ENCODE results near the gene NXPE3. TPM values are rescaled to one million over a fixed set of nuclear protein-coding genes. Genes with fewer than 3 reads are reported as not detected.

NXPE3 gene
- total and polyA plus RNA-seq, 10 of the 15 experiments (the other 5 are each of a cell fraction or from before 2014, with no cell fraction given), result 2.0 to 8.7 (median 5.2) TPM

DNA sequence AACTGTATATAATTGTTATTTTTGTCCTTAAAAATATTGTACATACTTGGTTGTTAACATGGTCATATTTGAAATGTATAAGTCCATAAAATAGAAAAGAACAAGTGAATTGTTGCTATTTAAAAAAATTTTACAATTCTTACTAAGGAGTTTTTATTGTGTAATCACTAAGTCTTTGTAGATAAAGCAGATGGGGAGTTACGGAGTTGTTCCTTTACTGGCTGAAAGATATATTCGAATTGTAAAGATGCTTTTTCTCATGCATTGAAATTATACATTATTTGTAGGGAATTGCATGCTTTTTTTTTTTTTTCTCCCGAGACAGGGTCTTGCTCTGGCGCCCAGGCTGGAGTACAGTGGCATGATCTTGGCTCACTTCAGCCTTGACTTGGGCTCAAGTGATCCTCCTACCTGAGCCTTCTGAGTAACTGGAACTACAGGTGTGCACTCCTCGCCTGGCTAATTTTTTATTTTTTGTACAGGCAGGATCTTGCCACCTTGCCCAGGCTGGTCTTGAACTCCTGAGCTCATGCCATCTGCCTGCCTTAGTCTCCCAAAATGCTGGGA is 81.0 kb downstream of the NXPE3 start:
- Histone ChIP-seq H4K20me1 (ENCODE audit: control insufficient read depth, insufficient read depth) (no peaks in the 10 kb centered on the region), H3K36me3 (ENCODE audit: control insufficient read depth in 2 of 2, insufficient read depth in 2 of 2, low read length in 1 of 2) (peaks cover 13 to 39% of the 10 kb centered on the region in 2 experiments), H3K79me2 (ENCODE audit: control insufficient read depth, insufficient read depth, low read length) (peaks cover 8% of the 10 kb centered on the region), H3K4me3 (no peak overlapping the region), H3K9ac (ENCODE audit: control insufficient read depth, insufficient read depth, low read length) (no peak overlapping the region), H3K4me1 (ENCODE audit: control insufficient read depth, insufficient read depth, low read length) (peaks cover 9% of the 10 kb centered on the region), H2AFZ (ENCODE audit: control insufficient read depth, low read depth, low read length) (no peak overlapping the region), H3K9me3 (replicated peaks; ENCODE audit: control insufficient read depth, insufficient read depth, low read length) (no peaks in the 10 kb centered on the region; the same call in 2 of the 3 replicates), H3K27ac (ENCODE audit: control insufficient read depth, insufficient read depth) (no peak overlapping the region), H3K4me2 (ENCODE audit: control insufficient read depth, insufficient read depth) (no peak overlapping the region), H3K27me3 (replicated peaks in 1 of 2; ENCODE audit: control insufficient read depth in 2 of 2, insufficient read depth in 2 of 2, low read length in 1 of 2) (no peaks in the 10 kb centered on the region)
- CTCF ChIA-PET, result interaction anchor here (1.7 to 2.2 kb wide), 2 partner anchors 46 to 365 kb away, joined by 5 to 7 read pairs; no protein-coding TSS in a partner anchor
- in situ Hi-C loops (cut with MboI) (no loop called here), intact Hi-C loops (cut with micrococcal nuclease; ENCODE audit: unreplicated experiment) (no loop called here)
- no TSS peak for BruUV-seq (replicated peaks)
- TF ChIP-seq SUPT20H (IDR thresholded peaks at IDR 0.05; ENCODE audit: borderline replicate concordance, control insufficient read depth, low read depth, low read length) (no peak), SREBF1 (IDR thresholded peaks at IDR 0.05; ENCODE audit: low read length) (no peak), POLR2AphosphoS5 (IDR thresholded peaks at IDR 0.05; ENCODE audit: low read length) (peak; percentile 72)
- WGBS (ENCODE audit: insufficient coverage, insufficient replicate concordance, low lambda C conversion rate, missing lambda C conversion rate), result 96% methylated on average over 5 of the region's 5 CpGs
- no peak for FAIRE-seq
- SMC1A ChIA-PET (ENCODE audit: uncharacterized antibody, unreplicated experiment), result interaction anchor here (0.6 to 10.9 kb wide), 9 partner anchors 11 to 366 kb away, joined by 3 to 72 read pairs (median 3); partner anchors contain the start of gene NFKBIZ
- ATAC-seq, result no peak
- RAD21 ChIA-PET (ENCODE audit: unreplicated experiment), result interaction anchor here (0.9 to 2.1 kb wide), 4 partner anchors 8 to 365 kb away, joined by 3 to 12 read pairs (median 4); no protein-coding TSS in a partner anchor
- POLR2A ChIA-PET, result no interaction called here
- no peak for DNase-seq (ENCODE audit: low read depth, low spot score)

DNA sequence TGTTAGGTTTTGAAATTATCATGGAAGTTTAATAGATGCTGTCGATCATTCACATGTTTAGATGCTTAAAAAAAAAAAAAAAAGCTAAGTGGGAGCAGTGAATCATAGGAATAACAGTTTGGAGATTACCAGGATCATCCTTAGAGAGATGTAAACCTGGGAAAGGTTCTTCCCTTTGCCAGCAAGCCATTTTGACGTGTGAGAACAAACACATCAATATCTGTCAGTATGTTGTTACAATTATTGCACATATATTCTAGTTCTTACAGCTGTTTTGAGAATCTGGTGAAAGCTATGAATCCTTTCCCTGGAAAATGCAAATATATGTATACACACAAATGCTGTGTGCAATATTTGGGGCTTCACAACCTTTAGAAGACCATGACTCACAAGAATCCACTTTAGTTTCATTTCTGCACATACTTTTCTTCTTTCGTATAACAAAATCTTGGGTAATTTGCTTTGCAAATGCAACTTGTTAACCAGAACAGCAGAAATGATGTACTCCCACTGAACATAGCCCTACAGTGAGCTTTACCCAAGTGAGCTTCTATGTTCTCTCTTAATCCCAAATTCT is 82.3 kb downstream of the NXPE3 start:
- no peak overlapping the region for H3K27ac ChIP-seq (ENCODE audit: control insufficient read depth, insufficient read depth)
- intact Hi-C loops (cut with micrococcal nuclease; ENCODE audit: unreplicated experiment), result no loop called here
- H3K4me3 ChIP-seq, result no peak overlapping the region
- WGBS (ENCODE audit: insufficient coverage, insufficient replicate concordance, low lambda C conversion rate, missing lambda C conversion rate), result 22% methylated on average over 3 of the region's 3 CpGs
- no peak overlapping the region for H3K4me2 ChIP-seq (ENCODE audit: control insufficient read depth, insufficient read depth)
- no peaks in the 10 kb centered on the region for H4K20me1 ChIP-seq (ENCODE audit: control insufficient read depth, insufficient read depth)
- DNase-seq (ENCODE audit: low read depth, low spot score) (no peak), FAIRE-seq (no peak), ATAC-seq (peak; percentile 32)
- no peaks in the 10 kb centered on the region; the same call in 2 of the 3 replicates for H3K9me3 ChIP-seq (replicated peaks; ENCODE audit: control insufficient read depth, insufficient read depth, low read length)
- H2AFZ ChIP-seq (ENCODE audit: control insufficient read depth, low read depth, low read length), result no peak overlapping the region
- peaks cover 11 to 33% of the 10 kb centered on the region in 2 experiments for H3K36me3 ChIP-seq (ENCODE audit: control insufficient read depth in 2 of 2, insufficient read depth in 2 of 2, low read length in 1 of 2)
- POLR2A ChIA-PET, result interaction anchor here (1.0 kb wide), 1 partner anchor 12 kb away, joined by 5 read pairs; the partner anchor contains the start of gene NFKBIZ
- CTCF ChIA-PET, result interaction anchor here (0.7 to 2.2 kb wide), 3 partner anchors 35 to 364 kb away, joined by 4 to 7 read pairs (median 5); no protein-coding TSS in a partner anchor
- H3K27me3 ChIP-seq (replicated peaks in 1 of 2; ENCODE audit: control insufficient read depth in 2 of 2, insufficient read depth in 2 of 2, low read length in 1 of 2), result no peaks in the 10 kb centered on the region
- in situ Hi-C loops (cut with MboI), result no loop called here
- RAD21 ChIA-PET (ENCODE audit: unreplicated experiment), result interaction anchor here (0.6 to 2.1 kb wide), 7 partner anchors 9 to 115 kb away, joined by 3 to 12 read pairs (median 5); no protein-coding TSS in a partner anchor
- no peak overlapping the region for H3K9ac ChIP-seq (ENCODE audit: control insufficient read depth, insufficient read depth, low read length)
- SMC1A ChIA-PET (ENCODE audit: uncharacterized antibody, unreplicated experiment), result interaction anchor here (0.8 to 10.9 kb wide), 9 partner anchors 9 to 364 kb away, joined by 3 to 72 read pairs (median 5); no protein-coding TSS in a partner anchor
- no TSS peak for BruUV-seq (replicated peaks)
- H3K79me2 ChIP-seq (ENCODE audit: control insufficient read depth, insufficient read depth, low read length), result peaks cover 7% of the 10 kb centered on the region
- H3K4me1 ChIP-seq (ENCODE audit: control insufficient read depth, insufficient read depth, low read length), result peaks cover 9% of the 10 kb centered on the region
- TF ChIP-seq MEF2A (IDR thresholded peaks at IDR 0.05; ENCODE audit: insufficient read depth, low read depth, low read length), result no peak
- no peak for TF ChIP-seq ASH2L (IDR thresholded peaks at IDR 0.05; ENCODE audit: borderline replicate concordance, low read depth)
- TF ChIP-seq TBL1XR1 (IDR thresholded peaks at IDR 0.05; ENCODE audit: low read depth, low read length), result no peak
- TF ChIP-seq PML (IDR thresholded peaks at IDR 0.05; ENCODE audit: low read length), result 0 out of 2 replicates have a peak, but pooled peaks have one; percentile 10
- TF ChIP-seq, protein P1, sequence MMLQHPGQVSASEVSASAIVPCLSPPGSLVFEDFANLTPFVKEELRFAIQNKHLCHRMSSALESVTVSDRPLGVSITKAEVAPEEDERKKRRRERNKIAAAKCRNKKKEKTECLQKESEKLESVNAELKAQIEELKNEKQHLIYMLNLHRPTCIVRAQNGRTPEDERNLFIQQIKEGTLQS (IDR thresholded peaks at IDR 0.05; ENCODE audit: borderline replicate concordance, extremely low read depth, low read depth, low read length), result no peak
- TF ChIP-seq ZNF622 (IDR thresholded peaks at IDR 0.05), result no peak
- TF ChIP-seq SIN3A (IDR thresholded peaks at IDR 0.05; ENCODE audit: low read depth, low read length), result no peak
- TF ChIP-seq CHD2 (IDR thresholded peaks at IDR 0.05; ENCODE audit: borderline replicate concordance, low read depth, low read length), result no peak
- no peak for TF ChIP-seq POLR2A (IDR thresholded peaks at IDR 0.05; ENCODE audit: low read depth, low read length)
- TF ChIP-seq ZNF24 (IDR thresholded peaks at IDR 0.05), result no peak
- no peak for TF ChIP-seq HDAC6 (IDR thresholded peaks at IDR 0.05; ENCODE audit: unreplicated experiment)
